Activated CD8-positive, alpha-beta memory T cell treated with anti-CD3 and anti-CD28 coated beads, Interleukin-2, amount 50 U/mL, for 48 hours (primary cell): Measurements from ENCODE around the gene TACR2.
A peak's percentile ranks its signal among the peaks of the same experiment; 100 is the strongest.

Source experiments
- DNase-seq: peaks from one replicate; pipeline ENCODE4 v3.0.0-alpha.2; 2020

The TACR2 gene

GRCh38 chr10:69418052-69418752, 1.5 kb upstream of the TACR2 start:
- no peak for DNase-seq

- no peak for DNase-seq
Measured at GRCh38 chr10:69417542-69417941, 824 bp upstream of the TACR2 start.

GRCh38 chr10:69415951-69416350, 767 bp downstream of the TACR2 start:
- DNase-seq: no peak

GRCh38 chr10:69415049-69415448, 1.7 kb downstream of the TACR2 start:
- no peak for DNase-seq

- DNase-seq: no peak
Measured at GRCh38 chr10:69414036-69415018, 2.4 kb downstream of the TACR2 start.

GRCh38 chr10:69413221-69413865, 3.4 kb downstream of the TACR2 start:
- peak; percentile 65 for DNase-seq

- DNase-seq: no peak
Measured at GRCh38 chr10:69412232-69412790, 4.4 kb downstream of the TACR2 start.

GRCh38 chr10:69411476-69411875, 5.2 kb downstream of the TACR2 start:
- DNase-seq: no peak

- DNase-seq: no peak
Measured at GRCh38 chr10:69410487-69410886, 6.2 kb downstream of the TACR2 start.

- no peak for DNase-seq
Measured at GRCh38 chr10:69409968-69410367, 6.8 kb downstream of the TACR2 start.

GRCh38 chr10:69409176-69409495, 7.6 kb downstream of the TACR2 start:
- DNase-seq: no peak

- peak; percentile 93 for DNase-seq
Measured at GRCh38 chr10:69408318-69409175, 8.2 kb downstream of the TACR2 start.

GRCh38 chr10:69407621-69408301, 9.0 kb downstream of the TACR2 start:
- DNase-seq: peak; percentile 65

GRCh38 chr10:69406816-69407580, 9.7 kb downstream of the TACR2 start:
- no peak for DNase-seq

- no peak for DNase-seq
Measured at GRCh38 chr10:69406302-69406811, 10.4 kb downstream of the TACR2 start.

- no peak for DNase-seq
Measured at GRCh38 chr10:69405221-69405620, 11.5 kb downstream of the TACR2 start.

GRCh38 chr10:69404786-69405185, 11.9 kb downstream of the TACR2 start:
- DNase-seq: no peak

GRCh38 chr10:69403519-69403918, 13.2 kb downstream of the TACR2 start:
- no peak for DNase-seq

- no peak for DNase-seq
Measured at GRCh38 chr10:69403066-69403465, 13.7 kb downstream of the TACR2 start.

- DNase-seq: no peak
Measured at GRCh38 chr10:69402386-69402785, 14.3 kb downstream of the TACR2 start.

GRCh38 chr10:69401416-69401815, 15.3 kb downstream of the TACR2 start:
- DNase-seq: no peak
